T-helper 17 cell (primary cell): Measurements from ENCODE around the gene DNAH7. TPM values are rescaled to one million over a fixed set of nuclear protein-coding genes. Genes with fewer than 3 reads are reported as not detected.

ENCODE experiments used
- ATAC-seq: fragments of 150-1000 bp; cut with Tn5 transposase; 2 replicates; pipeline ENCODE4 v1.10.0; 2021; ENCODE audit warnings: mild to moderate bottlenecking, moderate library complexity
- DNase-seq, 3 donors: peaks; one replicate each; pipeline versions ENCODE4 v3.0.0 to v3.0.0-alpha.2; 2020 to 2021
- H3K9me3 ChIP-seq: one replicate; pipeline ENCODE4 v1.7.0; 2013; ENCODE audit warnings: low read length, mild to moderate bottlenecking; ENCODE audit not compliant: control insufficient read depth, poor library complexity, severe bottlenecking
- H3K27ac Mint-ChIP-seq: one replicate; pipeline ENCODE4 v1.8.0; 2022; ENCODE audit warnings: mild to moderate bottlenecking, moderate library complexity, mixed read lengths
- H3K27me3 Mint-ChIP-seq: one replicate; pipeline ENCODE4 v1.8.0; 2022; ENCODE audit warnings: mixed read lengths
- H3K36me3 Mint-ChIP-seq: one replicate; pipeline ENCODE4 v1.8.0; 2022; ENCODE audit warnings: low read depth, mixed read lengths
- H3K4me1 Mint-ChIP-seq: one replicate; pipeline ENCODE4 v1.8.0; 2022; ENCODE audit warnings: mild to moderate bottlenecking, mixed read lengths
- H3K4me3 Mint-ChIP-seq: one replicate; pipeline ENCODE4 v1.8.0; 2022; ENCODE audit warnings: mild to moderate bottlenecking, moderate library complexity, mixed read lengths
- total RNA-seq, 4 donors: library from RNA in 2 of 4; stranded (reverse) in 2 of 4; gene quantifications; one replicate each; pipeline ENCODE4 v1.2.3 and lab custom pipeline; 2022 to 2026

Gene DNAH7
- total RNA-seq, 2 donors from 2014 or later, result 0.37 TPM; not detected in 1

GRCh38 chr2:196067088-196067382 is 1.6 kb downstream of the DNAH7 start:
- H3K4me3 Mint-ChIP-seq, result peak overlapping the region; percentile 53
- H3K27me3 Mint-ChIP-seq, result peaks cover 17% of the 10 kb centered on the region
- H3K4me1 Mint-ChIP-seq, result peaks cover 16% of the 10 kb centered on the region
- DNase-seq (no peak), ATAC-seq (no peak)
- peak overlapping the region; percentile 43 for H3K27ac Mint-ChIP-seq
- H3K36me3 Mint-ChIP-seq, result no peaks in the 10 kb centered on the region
- no peaks in the 10 kb centered on the region for H3K9me3 ChIP-seq

DNA sequence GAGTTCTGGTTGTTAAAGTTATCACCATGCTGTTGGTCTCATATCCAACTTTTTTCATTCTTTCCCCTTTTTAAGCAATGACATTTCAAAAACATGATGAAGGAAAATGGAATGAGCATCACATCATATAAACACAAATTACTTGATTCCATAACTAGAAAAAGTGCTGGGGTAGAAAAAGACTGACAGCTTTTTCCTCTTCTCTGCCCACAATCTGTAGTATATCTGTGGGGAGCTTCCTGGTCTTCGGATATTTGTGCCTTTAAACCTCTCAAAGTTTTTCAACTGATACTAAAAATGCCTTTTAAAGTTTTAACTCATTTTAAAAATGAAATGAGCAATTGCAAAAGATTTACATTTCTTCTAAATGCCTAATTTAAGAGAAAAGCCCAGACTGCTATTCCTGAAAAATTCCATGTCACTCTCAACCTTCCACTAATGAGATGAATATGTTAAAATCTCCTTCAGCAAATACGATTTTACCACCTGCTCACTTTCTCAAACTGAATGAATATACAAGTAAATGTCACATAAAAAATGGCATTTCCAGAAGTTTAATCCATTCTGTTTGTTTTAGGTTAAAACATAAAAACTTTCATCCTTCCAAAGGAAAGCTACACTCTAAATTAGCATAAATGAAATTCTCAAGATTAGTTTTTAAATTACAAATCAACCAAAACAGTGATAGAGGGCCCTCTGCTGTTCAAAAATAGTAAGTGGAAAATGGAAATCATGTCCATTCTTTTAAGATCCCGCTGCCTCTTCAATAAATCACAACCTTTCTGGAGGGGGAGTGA is 2.1 kb downstream of the DNAH7 start:
- peak overlapping the region; percentile 43 for H3K27ac Mint-ChIP-seq
- H3K4me3 Mint-ChIP-seq, result peak overlapping the region; percentile 53
- peaks cover 16% of the 10 kb centered on the region for H3K4me1 Mint-ChIP-seq
- DNase-seq, result no peak
- no peak for ATAC-seq
- no peaks in the 10 kb centered on the region for H3K36me3 Mint-ChIP-seq
- no peaks in the 10 kb centered on the region for H3K9me3 ChIP-seq
- peaks cover 17% of the 10 kb centered on the region for H3K27me3 Mint-ChIP-seq

- Mint-ChIP-seq H3K27me3 (peaks cover 17% of the 10 kb centered on the region), H3K4me1 (peaks cover 11% of the 10 kb centered on the region), H3K36me3 (no peaks in the 10 kb centered on the region), H3K27ac (no peak overlapping the region), H3K4me3 (no peak overlapping the region)
- no peak for ATAC-seq
- no peak for DNase-seq
- H3K9me3 ChIP-seq, result no peaks in the 10 kb centered on the region
Observed at GRCh38 chr2:196063773-196064172, 4.9 kb downstream of the DNAH7 start.

DNA sequence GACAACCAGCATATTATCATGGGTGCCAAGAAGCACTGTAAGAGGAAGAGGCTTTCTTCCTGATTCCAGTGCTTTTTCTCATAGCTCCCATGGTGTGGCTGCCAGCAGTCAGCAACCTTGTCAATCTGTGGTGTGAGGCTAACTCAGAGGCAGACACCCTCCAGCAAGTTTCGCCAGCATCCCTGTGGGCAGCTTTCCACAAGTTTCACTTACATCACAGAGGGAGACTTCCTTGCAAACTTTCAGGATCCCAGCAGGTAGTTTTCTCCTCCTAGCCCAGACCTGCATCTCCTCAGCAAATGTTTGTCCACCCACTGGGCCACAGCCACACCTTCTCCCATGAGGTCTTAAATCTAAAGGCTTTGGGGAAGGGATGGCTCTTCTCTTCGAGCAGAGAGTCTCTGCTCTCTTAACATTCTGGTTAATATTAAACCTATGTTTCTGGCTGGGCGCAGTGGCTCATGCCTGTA is 9.1 kb downstream of the DNAH7 start:
- no peak overlapping the region for H3K27ac Mint-ChIP-seq
- DNase-seq, result no peak
- no peaks in the 10 kb centered on the region for H3K36me3 Mint-ChIP-seq
- no peak for ATAC-seq
- H3K4me3 Mint-ChIP-seq, result no peak overlapping the region
- H3K27me3 Mint-ChIP-seq, result peaks cover 23% of the 10 kb centered on the region
- no peaks in the 10 kb centered on the region for H3K4me1 Mint-ChIP-seq
- H3K9me3 ChIP-seq, result no peaks in the 10 kb centered on the region

DNA sequence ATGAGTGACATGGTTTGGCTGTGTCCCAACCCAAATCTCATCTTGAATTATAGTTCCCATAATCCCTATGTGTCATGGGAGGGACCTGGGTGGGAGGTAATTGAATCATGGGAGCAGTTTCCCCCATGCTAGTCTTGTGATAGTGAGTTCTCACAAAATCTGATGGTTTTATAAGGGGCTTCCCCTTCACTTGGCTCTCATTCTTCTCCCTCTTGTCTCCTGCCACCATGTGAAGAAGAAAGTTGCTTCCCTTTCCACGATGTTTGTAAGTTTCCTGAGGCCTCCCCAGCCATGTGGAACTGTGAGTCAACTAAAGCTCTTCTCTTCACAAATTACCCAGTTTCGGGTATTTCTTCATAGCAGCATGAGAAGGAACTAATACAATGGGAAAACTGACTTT is 14.0 kb downstream of the DNAH7 start:
- DNase-seq (no peak), ATAC-seq (no peak)
- Mint-ChIP-seq H3K4me1 (peaks cover 2% of the 10 kb centered on the region), H3K27me3 (peaks cover 30% of the 10 kb centered on the region), H3K27ac (peak overlapping the region; percentile 27), H3K4me3 (no peak overlapping the region), H3K36me3 (no peaks in the 10 kb centered on the region)
- no peaks in the 10 kb centered on the region for H3K9me3 ChIP-seq

DNA sequence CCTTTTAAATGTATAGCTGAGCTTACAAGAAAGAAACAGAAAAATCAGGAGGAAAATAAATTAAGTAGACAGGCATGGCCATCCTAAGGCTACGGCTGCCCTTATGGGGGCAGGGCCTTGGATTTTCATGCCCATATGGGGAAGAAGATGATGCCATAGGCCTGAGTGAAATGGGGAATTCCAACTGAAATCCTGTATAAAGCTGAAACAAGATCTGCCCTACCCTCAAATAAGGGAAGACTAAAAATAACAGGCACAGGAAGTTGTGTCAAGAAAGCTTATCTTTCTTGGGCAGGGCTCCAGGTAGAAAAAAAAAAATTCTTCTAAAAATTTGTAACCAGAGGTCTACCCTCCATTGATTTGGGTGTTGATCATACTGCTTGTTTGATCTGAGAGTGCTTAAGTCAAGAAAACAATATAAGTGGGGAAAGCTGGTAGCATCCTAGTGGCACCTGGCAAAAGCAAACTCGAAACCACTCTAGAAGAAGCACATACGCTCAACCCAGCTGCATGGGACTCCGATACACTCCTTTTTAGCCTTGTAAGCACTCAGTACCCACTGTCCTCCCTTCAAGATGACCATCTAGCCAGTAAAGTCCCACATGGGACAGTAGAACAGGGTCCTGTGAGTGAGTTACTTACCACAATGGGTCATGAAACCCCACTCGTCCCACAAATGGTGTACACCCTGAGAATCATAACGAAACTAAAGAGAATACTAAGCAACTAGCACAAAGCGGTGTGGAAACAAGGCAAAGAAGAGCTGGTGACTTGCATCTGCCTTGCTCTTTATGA is 22.3 kb downstream of the DNAH7 start:
- Mint-ChIP-seq H3K36me3 (peaks cover 2% of the 10 kb centered on the region), H3K4me3 (no peak overlapping the region), H3K27ac (no peak overlapping the region), H3K4me1 (no peaks in the 10 kb centered on the region), H3K27me3 (peaks cover 32% of the 10 kb centered on the region)
- ATAC-seq, result no peak
- no peaks in the 10 kb centered on the region for H3K9me3 ChIP-seq
- no peak for DNase-seq

DNA sequence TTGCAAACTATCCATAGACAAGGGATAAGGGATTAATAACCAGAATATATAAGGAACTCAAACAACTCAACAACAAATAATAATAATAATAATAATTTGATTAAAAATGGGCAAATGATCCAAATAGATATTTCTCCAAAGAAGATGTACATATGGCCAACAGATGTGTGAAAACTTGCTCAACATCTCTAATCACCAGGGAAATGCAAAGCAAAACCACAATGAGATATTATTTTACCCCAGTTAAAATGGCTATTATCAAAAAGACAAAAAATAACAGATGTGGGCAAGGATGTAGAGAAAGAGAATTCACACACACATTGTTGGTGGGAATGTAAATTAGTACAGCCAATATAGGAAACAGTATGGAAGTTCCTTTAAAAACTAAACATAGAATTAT is 26.9 kb downstream of the DNAH7 start:
- H3K36me3 Mint-ChIP-seq, result no peaks in the 10 kb centered on the region
- no peak for ATAC-seq
- H3K27me3 Mint-ChIP-seq, result peaks cover 14% of the 10 kb centered on the region
- H3K9me3 ChIP-seq, result no peaks in the 10 kb centered on the region
- H3K4me3 Mint-ChIP-seq, result no peak overlapping the region
- no peak for DNase-seq
- no peaks in the 10 kb centered on the region for H3K4me1 Mint-ChIP-seq
- no peak overlapping the region for H3K27ac Mint-ChIP-seq

DNA sequence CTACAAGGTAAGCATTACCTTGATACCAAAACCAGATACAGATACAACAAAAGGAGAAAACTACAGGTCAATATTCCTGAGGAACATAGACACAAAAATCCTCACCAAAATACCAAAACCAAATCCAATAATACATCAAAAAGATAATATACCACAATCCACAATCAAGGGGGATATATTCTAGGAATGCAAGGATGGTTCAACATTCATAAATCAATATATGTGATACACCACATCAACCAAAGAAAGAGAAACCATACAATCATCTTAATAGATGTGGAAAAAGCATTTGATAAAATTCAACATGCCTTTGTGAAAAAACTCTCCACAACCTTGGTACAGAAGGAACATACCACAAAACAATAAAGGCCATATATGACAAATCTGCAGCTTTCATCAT is 28.4 kb downstream of the DNAH7 start:
- no peak overlapping the region for H3K4me3 Mint-ChIP-seq
- no peak for DNase-seq
- no peaks in the 10 kb centered on the region for H3K9me3 ChIP-seq
- H3K27me3 Mint-ChIP-seq, result no peaks in the 10 kb centered on the region
- H3K27ac Mint-ChIP-seq, result no peak overlapping the region
- H3K36me3 Mint-ChIP-seq, result no peaks in the 10 kb centered on the region
- no peaks in the 10 kb centered on the region for H3K4me1 Mint-ChIP-seq
- ATAC-seq, result no peak

GRCh38 chr2:196036442-196036841 is 32.2 kb downstream of the DNAH7 start:
- H3K4me3 Mint-ChIP-seq, result no peak overlapping the region
- H3K36me3 Mint-ChIP-seq, result no peaks in the 10 kb centered on the region
- peaks cover 5% of the 10 kb centered on the region for H3K27me3 Mint-ChIP-seq
- H3K9me3 ChIP-seq, result no peaks in the 10 kb centered on the region
- ATAC-seq (no peak), DNase-seq (no peak)
- H3K27ac Mint-ChIP-seq, result no peak overlapping the region
- H3K4me1 Mint-ChIP-seq, result no peaks in the 10 kb centered on the region

GRCh38 chr2:196018037-196018436 is 50.6 kb downstream of the DNAH7 start:
- H3K4me3 Mint-ChIP-seq, result no peak overlapping the region
- H3K4me1 Mint-ChIP-seq, result no peaks in the 10 kb centered on the region
- peaks cover 24% of the 10 kb centered on the region for H3K27me3 Mint-ChIP-seq
- no peak for ATAC-seq
- peaks cover 2% of the 10 kb centered on the region for H3K36me3 Mint-ChIP-seq
- no peaks in the 10 kb centered on the region for H3K9me3 ChIP-seq
- no peak for DNase-seq
- H3K27ac Mint-ChIP-seq, result no peak overlapping the region

- H3K4me3 Mint-ChIP-seq, result no peak overlapping the region
Observed at GRCh38 chr2:196012314-196012713, 56.3 kb downstream of the DNAH7 start.

DNA sequence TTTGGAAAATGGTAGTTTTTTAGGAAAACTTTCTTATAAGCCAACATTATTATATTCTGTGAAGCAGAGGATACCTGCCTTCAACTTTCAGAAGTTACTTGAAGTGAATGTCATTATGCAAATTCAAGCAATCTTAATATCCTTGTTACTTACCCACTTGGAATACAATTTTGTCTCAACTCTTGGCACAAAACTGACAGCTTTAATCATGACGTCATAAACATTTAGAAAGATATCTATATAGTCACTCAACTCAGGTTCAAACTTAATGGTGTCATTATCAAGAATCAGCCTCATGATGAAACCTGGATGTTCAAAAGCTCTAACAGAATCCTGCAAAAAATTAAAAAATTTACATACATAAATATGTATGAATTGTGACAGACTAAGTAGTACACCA is 68.1 kb downstream of the DNAH7 start:
- H3K9me3 ChIP-seq, result no peaks in the 10 kb centered on the region
- Mint-ChIP-seq H3K27ac (no peak overlapping the region), H3K36me3 (no peaks in the 10 kb centered on the region), H3K27me3 (peaks cover 20% of the 10 kb centered on the region), H3K4me3 (no peak overlapping the region), H3K4me1 (no peaks in the 10 kb centered on the region)
- DNase-seq (no peak), ATAC-seq (no peak)

More at GRCh38 chr2:196012314-196012713, 56.3 kb downstream of the DNAH7 start:
- H3K36me3 Mint-ChIP-seq, result no peaks in the 10 kb centered on the region
- no peak for DNase-seq
- peaks cover 19% of the 10 kb centered on the region for H3K27me3 Mint-ChIP-seq
- no peak overlapping the region for H3K27ac Mint-ChIP-seq
- H3K9me3 ChIP-seq, result no peaks in the 10 kb centered on the region
- no peak for ATAC-seq
- no peaks in the 10 kb centered on the region for H3K4me1 Mint-ChIP-seq

DNA sequence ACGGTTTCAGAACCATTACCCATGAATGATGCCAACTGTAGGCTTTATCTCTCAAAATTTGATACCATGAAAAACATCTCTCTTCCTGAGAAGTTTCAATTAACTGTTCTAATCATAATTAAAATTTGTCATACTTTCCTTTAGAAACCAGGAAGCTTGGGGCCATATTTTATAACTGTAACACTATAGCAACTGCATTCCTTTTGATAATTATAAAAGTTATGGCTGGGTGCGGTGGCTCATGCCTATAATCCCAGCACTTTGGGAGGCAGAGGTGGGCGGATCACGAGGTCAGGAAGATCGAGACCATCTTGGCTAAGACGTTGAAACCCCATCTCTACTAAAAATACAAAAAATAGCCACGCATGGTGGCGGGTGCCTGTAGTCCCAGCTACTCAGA is 70.6 kb downstream of the DNAH7 start:
- Mint-ChIP-seq H3K27me3 (peaks cover 25% of the 10 kb centered on the region), H3K4me3 (no peak overlapping the region), H3K27ac (no peak overlapping the region), H3K4me1 (no peaks in the 10 kb centered on the region), H3K36me3 (no peaks in the 10 kb centered on the region)
- ATAC-seq (no peak), DNase-seq (no peak)
- no peaks in the 10 kb centered on the region for H3K9me3 ChIP-seq
